Medulla oblongata (tissue), 1 donor: ENCODE measurements around the gene EML1.

Source experiments
- DNase-seq: peaks from one replicate; pipeline ENCODE4 v3.0.0-alpha.2; 2015; ENCODE audit errors: extremely low spot score

Gene EML1

DNA sequence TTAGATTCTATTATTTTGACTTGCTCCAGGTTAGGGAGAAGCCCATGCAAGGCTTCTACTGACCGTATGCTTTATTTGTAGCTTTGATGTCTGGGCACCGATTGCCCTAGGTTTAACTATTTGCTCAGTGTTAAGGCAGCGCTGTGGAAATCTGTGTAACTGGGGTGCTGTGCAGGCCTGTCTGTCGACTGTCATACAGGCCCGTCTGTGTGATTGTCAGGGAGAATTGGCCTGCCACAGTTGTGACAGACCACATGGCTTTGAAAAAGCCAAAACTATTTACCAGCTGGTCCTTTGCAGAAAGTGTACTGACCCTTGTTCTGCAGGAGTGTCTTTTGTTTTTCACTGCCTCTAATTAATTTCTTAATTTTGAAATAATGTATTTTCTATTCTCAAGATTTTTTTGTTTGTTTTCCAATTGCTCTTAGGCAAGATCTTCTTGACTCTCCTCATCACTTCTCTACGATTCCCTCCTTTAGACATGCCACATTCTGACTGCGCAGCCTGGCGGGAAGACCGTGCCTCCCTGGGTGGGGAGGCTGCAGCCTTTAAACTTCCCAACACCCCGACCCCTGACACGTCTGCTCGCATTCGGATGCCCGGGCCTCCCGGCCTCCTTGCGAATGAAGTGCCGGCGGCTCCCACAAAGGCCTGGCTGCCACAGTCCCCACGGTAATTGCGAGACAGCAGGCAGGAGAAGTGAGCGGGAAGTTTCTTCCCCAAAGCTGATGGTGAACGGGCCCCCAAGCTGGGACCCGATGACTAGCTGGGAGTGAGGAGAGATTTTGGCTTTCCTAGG is 173.0 kb downstream of the EML1 start:
- no peak for DNase-seq

DNA sequence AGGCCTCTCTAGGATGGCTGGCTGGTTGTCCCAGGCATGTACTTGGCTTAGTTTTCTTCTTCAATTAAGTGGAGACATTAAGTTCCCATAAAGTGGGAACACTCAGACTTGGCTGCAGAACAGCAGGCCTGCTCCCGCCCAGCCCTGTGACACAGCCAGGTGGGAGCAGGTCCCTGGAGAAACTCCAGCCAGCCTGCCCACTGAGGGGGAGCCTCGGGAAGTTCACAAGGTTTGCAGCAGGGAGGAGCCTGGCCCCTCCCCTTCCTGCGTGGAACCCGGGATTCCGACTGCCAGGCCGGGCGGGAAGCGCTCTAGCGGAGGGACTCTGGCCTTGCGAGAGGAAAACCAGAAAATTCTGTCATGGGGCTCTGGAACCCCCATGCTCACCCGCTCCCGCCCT is 173.7 kb downstream of the EML1 start:
- DNase-seq, result no peak

DNA sequence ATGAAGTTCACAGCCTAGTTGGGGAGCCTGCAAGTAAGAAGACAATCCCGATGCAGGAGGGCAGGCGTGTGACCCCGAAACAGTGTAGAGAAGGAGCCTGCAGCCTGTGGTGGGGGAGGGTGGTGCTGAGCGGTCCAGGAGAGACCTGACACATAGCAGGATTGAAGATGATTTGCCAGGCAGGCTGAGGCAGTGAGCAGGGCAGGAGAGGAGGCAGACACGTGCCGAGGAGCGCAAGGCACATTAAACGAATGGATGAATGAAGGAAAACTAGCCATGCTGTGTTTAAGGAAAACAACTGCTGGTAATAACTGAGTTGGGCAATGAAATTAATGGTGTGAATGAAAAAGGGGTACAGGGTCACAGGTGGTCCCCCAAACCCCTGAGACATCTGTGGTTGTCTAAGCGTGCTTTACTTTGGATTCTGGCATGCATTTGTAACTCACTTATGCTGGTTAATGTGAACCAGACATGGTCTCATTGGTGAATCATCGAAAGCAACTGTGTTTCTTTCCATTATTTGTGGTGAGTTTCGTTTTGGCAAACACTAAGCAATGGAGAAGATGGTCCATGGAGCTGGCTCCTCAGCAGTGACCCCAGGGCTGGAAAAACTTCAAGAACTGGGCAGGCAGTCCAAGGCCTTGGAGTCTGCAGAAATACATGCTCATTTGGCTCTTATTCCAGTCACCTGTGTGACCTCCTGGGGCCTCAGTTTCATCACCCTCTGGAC is 175.1 kb downstream of the EML1 start:
- DNase-seq, result no peak

DNA sequence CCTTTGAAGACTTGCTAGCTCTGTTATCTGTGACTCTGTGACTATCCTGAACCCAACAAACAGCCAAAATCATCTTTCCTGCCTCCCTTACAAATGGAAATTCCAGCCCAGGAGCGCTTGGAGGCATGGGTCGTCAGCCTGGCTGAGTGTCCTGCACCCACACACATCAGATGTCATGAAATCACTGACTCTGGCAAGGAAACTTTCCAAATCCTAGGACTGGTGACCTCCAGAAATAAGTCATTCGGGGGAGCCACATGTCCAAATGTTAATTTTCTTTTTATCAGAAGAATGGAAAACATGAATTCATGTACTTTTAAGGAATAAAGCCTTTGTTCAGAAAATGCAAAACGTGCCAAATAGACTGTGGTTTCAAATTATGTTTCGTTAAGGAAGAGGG is 175.7 kb downstream of the EML1 start:
- DNase-seq, result no peak

DNA sequence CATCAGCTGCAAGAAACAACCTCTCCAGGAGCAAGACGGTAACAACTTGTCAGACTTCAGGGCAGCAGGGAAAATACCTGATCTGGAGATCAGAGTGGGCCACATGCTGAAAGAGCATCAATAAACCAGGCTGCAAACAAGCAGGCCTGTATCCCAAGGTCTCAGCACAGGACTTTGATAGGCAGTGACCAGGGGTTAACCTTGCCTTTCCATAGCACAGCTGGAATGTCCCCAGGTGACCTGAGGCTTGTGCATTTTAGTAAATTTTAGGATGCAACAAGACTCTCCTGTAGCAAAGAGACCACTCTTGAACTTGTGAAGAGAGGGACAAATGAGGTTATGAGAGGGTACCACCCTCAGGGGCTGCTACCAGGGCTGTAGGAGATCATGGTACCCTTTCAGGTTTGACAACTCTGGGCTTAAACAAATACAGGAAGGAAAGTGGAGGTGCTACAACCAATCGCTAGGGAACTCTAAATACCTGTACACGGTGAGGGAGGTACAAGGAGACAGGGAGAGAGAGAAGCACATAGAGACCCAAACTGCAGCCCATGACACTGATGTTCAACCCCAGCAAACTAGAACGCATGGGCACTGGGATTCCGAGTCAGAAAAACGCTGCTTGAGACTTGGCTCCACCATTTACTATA is 176.6 kb downstream of the EML1 start:
- no peak for DNase-seq

DNA sequence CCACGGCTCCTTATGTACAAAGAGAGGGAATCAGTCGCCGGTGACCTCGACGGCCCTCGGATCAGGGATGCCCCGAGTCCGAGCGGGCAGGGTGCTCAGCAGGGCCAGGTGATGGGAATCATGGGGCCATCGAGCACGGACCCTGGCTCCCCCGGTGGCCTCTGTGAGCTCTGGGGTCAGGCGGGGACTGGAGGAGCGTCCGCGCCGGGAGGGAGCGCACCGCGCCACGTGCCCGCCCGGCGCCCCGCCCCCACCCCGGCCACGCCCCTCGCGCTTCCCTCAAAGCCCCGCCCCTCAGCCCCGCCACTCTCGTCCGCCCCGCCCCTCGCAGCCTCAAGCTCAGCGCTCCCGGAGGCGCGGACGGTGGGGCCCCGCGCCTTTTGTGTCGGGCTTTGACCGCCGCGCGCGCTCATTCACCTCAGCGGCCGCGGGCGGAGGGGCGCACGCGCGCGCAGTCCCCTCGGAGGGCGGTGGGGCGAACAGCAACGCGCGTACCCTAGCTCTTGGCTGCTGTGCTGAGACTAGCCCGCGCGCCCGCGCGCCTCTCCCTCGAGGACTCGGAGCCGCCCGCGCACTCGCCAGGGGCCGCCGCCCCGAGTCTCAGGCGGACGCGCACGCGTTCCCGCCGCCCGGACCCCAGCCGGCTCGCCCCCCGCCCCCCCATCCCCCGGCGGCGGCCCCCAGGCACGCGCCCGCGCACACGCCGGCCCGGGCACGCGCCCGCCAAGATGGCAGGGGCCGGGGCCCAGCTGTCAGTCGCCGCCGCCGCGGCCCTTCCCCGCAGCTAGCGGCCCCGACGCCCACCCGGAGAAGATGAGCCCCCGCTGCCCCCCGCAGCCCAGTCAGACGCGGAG is 178.1 kb downstream of the EML1 start:
- peak; percentile 86 for DNase-seq

DNA sequence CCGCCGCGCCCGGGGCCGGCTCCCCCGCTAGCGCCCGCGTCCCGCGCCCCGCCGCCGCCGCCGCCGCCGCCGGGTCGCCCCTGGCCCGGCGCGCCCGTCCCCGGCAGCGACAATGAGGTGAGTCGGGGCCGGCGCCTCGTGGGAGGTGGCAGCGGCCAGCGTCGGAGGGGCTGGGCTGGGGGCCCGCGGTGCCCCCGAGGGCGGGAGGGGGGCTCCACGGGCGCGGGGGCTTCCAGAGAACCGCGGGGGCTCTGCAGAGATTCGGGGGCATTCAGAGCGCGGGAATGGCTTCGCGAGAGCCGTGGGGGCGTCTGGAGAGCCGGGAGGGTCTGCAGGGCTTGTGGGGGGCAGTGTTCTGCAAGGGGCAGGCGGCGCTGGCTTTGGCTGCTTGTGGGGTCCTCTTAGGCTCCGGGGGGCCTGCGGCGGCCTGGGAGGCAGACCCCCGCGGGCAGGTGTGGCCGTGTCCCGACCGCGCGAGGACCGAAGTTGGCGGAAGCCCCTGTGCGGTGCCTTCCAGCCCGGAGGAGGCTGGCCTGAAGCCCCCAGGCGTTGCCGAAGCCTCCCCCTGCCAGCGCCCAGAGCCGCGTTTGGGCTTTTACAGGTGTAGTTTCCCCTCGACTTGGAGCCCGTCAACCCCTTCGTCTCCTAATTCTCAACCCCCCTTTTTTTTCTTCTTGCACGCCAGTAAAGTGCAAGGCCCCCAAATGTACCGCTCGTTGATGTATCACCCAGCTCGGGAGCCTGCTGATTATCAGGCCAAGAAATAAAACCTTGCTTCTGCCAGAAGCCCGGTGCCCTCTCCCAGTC is 178.9 kb downstream of the EML1 start:
- DNase-seq, result peak; percentile 21

DNA sequence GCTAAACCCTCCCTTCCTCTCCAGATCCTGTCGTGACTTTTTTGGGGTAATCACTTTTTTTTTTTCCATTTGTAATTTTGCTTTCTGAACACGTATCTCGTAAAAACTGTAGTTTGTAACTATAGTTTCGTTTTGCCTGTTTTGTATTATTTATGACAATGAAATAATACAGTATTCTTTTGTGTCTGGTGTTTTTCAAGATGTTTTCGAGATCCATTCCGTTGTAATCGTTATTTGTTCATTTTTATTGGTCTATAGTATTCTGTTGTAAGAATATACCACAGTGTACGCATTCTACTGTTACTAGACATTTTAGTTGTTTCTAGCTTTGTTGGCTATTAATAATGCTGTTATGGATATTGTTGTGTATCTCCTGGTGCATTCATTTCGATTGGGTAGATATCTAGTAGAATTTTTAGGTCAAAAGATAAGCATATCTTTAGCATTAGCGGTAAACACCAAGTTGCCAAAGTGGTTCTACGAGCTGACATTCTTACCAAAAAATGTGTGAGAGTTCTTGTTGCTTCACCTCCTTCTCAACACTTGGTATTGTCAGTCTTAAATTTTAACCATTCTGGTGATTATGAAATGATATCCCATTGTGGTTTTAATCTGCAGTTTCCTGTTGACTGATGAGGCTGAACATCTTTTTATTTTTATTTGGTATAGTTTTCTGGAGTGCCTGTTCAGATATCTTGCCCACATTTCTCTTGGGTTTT is 179.7 kb downstream of the EML1 start:
- DNase-seq, result no peak

DNA sequence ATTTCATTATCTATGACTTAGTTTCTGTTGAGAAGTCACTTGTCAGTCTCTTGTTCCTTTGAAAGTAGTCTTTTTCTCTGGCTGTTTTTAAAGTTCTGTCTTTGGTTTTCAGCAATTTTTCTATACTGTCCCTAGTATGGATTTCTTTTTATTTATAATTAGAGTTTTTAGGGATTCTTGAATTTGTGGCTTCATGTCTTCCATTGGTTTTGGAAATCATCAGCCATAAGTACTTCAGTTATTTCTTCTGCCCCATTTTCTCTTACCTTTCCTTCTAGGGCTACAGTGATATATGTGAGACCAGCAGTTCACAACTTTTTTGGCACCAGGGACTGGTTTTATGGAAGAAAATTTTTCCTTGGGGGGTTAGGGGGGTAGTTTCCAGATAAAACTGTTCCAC is 182.0 kb downstream of the EML1 start:
- no peak for DNase-seq

DNA sequence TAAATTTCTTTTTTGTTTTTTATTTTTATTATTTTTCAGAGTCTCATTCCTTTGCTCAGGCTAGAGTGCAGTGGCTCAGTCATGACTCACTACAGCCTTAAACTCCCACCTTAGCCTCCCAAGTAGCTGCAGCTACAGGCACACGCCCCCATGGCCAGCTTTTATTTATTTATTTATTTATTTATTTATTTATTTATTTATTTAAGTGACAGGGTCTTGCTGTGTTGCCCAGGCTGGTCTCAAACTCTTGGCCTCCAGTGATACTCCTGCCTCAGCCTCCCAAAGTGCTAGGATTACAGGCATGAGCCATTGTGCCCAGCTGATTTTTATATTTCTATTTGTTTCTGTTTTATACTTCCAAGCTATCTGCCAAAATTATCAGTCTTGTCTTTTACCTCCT is 182.8 kb downstream of the EML1 start:
- no peak for DNase-seq

DNA sequence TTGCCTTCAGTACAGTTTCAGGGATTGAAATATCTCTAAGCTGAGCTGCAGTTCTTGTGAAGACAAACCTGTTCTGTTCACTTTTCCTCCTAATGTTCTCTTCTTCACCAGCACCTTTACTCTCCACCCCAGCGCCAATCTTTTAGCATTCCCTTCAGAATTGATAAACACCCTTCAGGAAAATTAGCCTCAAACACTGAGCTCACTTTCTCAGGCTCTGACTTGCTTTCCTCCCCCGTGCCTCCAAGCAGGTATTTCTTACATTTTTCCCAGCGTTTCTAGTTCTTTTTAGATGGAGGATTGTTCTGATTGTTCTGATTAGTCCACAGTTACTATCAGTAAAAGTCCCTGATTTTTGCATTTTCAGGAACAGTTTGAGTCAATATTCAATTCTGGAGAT is 183.5 kb downstream of the EML1 start:
- DNase-seq, result no peak

DNA sequence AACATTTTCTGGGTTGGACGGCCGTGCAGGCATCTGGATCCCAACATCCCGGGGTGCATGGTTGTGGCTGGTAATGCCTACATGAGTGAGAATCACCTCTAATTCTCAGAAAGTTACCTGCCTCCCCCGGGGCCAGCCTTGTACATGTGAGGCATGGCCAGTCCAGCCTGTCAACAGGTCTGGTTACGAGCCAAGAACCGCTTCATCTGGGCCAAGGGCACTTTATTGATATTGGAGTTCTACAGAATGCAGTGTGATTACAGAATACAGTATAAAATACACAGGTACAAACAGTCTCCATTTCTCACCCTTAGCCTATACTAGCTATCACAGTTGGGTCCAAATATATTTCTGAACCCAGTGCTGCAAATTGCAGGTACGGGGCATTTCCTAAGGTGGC is 187.1 kb downstream of the EML1 start:
- DNase-seq, result no peak

DNA sequence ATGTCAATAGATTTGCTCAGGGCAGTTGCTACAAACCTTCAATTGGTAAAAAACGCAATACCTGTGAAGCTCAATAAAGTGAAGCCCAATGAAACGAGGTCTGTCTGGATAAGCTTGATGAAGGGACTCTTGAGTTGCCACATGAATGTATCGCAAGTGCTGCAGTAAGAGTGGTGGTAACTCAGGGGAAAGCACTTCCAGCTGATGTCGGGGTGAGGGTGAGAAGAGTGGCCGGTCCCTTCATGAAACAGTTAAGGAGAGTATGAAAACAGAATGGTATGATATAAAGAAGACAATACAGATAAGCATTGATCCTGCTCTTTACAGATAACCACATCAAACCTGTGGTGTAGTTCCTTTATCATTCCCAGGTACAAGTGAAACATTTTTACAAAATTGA is 188.6 kb downstream of the EML1 start:
- no peak for DNase-seq

DNA sequence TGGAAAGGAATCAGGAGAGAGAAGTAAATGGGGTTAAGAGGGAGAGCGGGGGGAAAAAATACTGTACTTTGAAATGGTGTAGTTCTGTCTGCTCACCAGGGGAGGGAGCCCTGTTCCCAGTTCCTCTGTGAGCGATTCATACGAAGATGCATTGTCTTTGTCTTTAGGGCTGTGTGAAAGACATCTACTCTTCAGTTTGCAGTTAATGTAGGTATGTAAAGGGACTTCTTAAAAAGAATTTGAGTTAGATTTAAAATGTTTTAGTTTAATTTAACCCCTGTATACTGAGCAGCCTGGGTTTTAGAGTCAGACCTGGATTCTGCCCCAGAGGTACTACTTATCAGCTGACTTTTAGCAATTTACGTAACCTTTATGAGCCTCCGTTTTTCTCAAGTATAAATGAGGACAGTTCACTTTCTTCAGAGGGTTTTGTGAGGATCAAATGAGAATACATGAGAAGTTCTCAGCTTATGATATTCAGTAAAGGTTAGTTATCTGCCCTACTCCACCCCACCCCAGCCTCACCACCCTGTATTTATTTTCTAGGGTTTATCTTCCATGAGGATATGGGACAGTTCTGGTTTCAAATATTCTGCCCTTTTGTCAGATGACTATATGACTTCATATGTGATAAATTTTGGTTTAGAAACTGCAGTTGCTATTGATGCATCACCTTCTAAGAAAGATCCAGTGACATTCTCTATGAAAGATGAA is 189.5 kb downstream of the EML1 start:
- DNase-seq, result peak; percentile 90

DNA sequence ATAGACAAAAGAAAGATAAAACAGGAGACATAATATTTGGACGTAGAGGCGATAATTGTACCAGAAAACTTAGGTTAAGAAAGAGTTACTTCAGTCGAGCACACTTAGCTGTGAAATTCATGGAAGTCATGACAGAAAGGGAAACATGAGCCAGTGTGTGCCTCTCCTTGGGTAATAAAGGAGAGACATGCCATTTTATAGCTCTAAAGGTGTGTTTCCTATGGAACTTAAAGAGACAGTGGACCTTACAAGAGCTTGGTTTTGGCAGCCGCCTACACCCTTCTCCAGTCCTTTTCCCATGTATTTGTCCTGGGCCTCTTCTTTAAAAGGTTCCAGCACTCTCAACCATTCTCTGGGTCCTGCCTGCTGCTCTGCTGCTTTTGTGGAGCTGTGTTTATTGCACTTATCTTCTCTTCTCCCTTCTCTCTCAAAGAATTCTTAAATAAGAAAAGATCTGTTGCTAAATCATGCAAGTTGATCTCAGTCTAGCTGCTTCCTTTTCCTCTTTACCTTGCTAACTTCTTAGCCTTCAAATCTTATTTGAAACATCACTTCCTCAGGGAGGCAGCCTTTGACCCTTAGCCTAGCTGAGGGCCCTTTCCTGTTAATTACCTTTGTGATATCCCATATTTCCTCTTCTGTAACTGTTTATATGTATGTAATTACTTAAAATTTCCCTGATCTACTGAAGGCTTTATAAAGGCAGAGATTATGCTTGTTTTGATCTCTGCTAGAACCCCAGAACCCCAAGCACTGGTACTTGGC is 190.2 kb downstream of the EML1 start:
- no peak for DNase-seq

DNA sequence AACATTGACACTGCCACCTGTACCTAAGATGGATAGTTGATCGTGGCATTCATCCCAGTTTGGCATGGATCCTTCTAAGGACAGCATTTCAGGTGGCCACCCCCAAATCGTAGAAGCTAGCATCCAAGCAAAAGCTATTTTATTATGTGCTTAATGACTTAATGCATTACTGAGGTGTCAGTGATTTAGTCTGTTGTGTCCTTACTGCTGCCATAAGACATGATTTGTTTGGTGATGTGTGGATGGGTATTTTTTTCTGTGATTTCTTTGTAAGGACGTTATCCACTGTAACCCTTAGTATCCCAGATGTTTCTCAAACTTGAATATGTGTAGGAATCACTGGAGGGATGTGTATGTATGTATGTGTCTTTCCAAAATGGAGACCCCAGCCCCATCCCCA is 190.8 kb downstream of the EML1 start:
- DNase-seq, result no peak

DNA sequence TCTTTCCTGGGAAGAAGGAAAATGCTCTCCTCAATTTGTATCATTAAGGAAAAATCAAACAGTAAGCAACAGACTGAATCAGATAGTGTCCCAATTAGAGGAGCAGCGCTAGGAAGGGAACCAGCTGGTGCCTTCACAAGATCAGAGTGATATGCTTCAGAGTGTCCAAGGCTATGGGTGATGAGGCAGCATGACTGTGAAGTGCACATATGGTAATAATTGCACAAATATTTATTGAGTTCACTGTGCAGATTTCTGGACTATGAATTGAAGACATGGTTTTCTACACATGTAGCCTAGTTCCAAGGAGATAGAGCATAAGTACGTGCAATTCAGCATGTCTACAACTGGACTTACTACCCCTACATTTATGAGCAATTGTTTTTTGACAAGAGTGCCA is 193.2 kb downstream of the EML1 start:
- DNase-seq, result no peak

DNA sequence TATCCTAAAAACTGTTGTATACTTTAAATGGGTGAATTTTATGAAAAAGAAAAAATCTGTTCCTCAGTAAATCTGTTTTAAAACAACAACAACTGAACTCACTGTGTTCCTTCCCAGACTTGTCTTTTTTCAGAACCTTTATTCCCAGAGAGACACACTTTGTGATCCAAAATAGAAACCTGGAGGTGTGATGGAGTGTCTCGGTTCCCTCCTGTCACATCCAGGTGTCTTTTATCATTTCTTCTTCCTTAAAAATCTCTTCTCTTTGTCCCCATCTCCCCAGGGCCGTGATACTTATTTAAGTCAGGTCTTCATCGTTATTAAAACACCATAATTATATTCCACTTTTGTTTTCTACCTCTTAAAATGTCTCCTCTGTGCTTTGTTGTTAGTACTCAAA is 195.8 kb downstream of the EML1 start:
- DNase-seq, result no peak
